KBM-7 (cell line): ENCODE data around the gene RAB14.

Source experiments
- DNase-seq: peaks from one replicate; pipeline ENCODE4 v3.0.0-alpha.2; 2015
- in situ Hi-C: fragments of 300-500 bp; cut with MboI; formaldehyde crosslinking; loops from 2 replicates; pipeline ENCODE4 v1.14.3; 2020; ENCODE audit warnings: low sequenced_read_pairs, low pct_unique_long_range_greater_than_20kb, mixed read lengths

RAB14 gene

DNA sequence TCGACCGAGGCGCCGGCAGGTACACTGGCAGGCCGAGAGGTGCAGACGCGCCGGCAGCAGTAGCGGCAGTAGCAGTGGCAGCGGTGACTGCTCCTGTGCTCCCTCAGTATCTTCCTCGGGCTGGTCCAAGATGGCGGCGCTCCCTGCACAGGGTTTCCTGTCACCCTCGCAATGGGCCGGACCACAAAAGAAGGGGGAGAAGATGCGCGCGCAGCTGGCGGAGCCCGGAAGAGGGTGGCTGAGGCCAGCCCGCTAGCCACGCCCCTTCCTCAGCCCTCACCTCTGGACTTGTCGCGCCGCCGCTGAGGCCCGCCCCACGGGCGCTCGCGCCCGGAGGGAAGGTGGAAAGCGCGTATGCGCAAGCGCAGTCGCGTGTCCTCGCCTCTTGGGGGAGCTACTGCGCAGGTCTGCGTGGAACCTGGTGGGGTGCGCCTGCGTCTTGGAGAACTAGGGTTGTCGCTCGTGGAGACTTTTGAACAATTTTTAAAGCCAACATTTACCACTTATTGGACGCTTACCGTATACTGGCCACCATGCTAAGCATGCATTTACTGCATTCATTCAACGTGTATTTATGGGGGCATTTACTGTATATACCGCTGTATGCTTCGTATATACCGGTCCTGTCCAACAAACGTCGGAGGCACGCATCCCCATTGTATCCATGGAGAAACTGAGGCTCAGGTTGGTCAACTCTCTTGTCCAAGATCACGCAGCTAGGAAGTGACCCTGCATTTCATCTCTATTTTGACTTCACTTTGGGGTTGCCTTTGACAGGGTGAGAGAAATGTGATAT lies at the start of gene RAB14:
RAB14 (minus strand) TSS at position 132 of the 796 bp plus-strand sequence. CDS start 8,457 bp downstream, outside the sequence.
- in situ Hi-C loops, result no loop called here
- DNase-seq, result peak; percentile 99

DNA sequence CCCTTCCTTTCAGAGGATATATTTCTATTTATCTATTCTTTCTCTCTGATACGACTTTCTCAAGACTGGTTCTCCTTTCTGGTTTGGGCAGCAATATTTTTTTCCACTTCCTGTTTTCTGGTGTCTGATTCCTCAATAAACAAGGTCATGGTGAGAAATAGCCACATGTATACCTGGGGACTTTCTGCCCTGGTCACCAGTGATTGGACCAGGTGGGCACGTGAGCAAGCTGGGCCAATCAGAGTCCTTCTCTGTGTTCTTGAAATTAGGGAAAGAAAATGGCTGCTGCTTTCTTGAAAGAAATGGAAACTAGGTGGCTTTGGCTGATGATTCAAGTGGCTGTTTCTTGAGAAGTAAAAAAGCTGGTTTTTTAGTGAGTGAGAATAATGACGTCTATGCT lies 47.9 kb upstream of the RAB14 start:
- in situ Hi-C loops, result no loop called here
- peak; percentile 57 for DNase-seq

DNA sequence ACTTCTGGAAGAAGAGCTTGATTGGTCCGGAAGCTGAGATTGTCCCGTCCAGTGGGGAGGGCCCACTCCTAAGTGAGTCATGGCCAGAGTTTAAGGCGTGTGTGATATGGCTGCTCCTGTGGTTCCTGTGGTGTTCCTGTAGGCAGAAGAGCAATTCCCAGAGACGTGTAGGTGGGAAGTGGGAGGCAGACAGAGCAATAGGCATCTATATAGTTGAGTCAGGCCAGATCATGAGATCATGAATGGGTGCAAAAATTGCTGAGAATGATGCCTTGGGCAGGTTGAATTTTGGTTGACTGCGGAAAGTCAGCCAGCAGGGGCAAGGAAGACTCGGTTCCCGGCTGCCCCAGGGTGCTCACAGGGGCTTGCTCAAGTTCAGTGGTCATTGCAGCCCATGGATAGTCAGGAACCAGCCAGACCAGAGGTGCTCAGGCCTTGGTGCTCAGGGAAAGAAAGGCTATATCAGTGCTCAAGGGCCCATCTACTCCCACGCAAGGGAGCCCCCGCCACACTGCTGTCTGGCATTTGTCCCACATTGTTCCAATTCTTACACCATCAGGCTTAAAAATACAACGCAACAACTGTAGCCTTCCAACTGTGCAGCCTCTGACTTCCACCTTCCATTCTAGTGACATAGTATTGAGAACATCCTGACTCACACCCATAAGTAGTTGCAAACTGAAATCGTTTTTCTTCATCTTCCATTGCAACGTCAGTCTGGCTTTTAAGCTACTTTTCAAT lies 45.3 kb upstream of the RAB14 start:
- peak; percentile 36 for DNase-seq

DNA sequence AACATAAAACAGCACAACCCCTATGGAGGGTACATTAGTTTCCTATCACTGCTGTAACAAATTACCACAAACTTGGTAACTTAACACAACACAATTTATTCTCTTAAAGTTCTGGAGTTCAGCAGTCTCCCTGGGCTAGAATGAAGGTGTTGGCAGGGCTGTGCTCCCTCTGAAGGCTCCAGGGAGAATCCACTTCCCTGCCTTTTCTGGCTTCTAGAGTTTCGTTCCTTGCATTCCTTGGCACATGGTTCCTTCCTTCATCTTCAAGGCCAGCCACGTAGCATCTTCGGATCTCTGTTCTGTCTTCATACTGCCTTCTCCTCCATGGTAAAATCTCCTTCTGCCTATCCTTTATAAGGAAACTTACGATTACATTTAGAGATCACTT lies 41.3 kb upstream of the RAB14 start:
- DNase-seq, result no peak
- in situ Hi-C loops, result no loop called here

More for the DNA sequence above, 45.3 kb upstream of the RAB14 start:
- in situ Hi-C loops, result no loop called here

DNA sequence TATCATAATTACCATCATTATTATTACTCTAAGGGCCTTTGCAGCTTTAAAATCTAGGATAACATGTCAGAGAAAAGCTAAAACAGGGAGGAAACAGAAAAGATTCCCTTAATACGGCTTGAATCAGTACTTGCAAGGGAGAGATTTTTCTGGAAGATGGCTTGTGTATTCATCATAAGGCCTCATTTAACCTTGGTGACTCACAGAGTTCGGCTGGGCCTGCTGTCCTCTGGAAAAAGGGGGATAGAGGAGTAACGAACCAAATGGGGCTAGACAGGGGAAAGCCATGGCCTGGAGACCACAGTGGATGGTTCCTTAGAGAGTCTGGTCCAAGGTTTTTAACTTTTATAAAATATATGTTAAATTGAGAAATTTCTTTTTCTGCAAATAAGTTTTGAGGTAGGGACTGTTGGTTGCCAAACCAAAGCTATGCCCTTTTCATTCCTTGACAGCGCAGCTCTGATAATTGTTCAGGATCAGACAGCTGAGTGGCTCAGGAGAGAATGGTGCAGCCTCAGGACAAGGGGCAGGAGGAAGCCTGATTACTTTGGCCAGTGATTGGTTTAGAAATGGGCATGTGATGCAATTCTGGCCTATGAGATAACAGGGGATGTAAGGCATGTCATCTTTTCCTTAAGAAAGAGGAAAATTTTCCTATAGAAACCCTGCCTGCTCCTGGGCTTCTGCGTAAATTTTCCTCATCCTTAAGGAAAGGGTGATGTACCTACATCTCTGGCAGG lies 40.7 kb upstream of the RAB14 start:
- in situ Hi-C loops, result no loop called here
- no peak for DNase-seq

DNA sequence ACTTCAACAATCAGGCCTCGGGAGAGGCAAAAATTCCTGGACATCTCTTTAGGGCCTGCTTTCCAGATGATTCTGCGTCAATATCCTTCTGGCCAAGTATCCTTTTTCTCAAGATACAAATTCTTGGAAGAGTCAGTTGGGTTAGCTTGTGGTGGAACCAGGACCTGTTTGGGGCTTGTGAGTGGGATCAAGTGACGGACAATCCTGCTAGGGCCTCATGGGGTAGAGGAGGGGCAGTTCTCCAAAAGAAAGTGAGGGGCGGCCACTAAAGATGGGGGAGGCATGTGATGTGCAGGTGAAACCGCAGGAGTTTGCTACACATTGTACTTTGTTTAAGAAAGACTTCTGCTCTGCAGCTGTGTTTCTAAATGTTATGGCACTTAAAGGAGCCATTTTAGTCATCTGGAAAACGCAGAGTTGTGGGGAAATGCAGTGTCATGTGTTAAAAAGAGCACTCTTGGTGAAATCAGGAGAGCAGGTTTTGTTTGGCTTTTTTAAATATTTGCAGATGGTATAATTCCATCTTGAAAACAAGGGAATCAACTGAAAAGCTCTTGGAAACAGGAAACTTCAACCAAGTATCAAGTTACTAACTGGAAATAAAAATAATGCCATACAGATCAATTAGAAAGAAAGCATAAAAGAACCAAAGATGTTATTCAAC lies 38.9 kb upstream of the RAB14 start:
- in situ Hi-C loops, result no loop called here
- no peak for DNase-seq

DNA sequence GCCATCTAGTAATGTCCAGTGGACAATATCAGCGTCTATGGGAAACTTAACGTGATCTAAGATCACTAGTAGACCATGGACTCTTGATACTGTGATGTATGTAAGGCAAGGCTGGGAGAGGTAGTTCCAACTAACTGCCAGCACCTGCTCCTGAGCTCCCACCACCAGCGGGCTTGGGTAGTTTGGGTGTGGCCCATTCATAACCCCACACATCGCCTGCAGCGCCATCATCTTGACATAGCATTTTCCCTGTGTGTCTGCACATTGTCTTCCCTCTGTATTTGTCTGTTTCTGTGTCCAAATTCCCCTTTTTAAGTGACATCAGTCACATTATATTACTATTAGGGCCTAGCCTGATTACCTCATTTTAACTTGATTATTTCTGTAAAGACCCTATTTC lies 38.2 kb upstream of the RAB14 start:
- in situ Hi-C loops, result no loop called here
- DNase-seq, result no peak

DNA sequence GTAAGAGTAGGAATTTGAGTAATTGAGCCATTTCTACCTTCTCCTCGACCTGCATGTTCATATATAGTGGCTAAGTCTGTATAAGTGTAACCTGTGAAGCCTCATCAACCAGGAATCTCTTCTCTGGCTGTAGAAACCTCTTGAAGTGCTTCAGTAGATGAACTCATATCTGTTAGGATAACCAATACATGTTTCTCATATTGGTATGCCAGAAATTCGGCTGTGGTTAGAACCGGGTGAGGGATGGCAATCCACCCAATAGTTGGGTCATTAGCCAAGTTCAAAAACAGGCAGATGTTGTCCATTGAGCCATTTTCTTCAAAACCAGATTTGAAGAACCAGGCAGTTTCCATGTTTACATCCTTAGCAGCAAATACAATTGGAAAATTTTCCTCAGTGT lies 37.4 kb upstream of the RAB14 start:
- DNase-seq, result no peak
- in situ Hi-C loops, result no loop called here

DNA sequence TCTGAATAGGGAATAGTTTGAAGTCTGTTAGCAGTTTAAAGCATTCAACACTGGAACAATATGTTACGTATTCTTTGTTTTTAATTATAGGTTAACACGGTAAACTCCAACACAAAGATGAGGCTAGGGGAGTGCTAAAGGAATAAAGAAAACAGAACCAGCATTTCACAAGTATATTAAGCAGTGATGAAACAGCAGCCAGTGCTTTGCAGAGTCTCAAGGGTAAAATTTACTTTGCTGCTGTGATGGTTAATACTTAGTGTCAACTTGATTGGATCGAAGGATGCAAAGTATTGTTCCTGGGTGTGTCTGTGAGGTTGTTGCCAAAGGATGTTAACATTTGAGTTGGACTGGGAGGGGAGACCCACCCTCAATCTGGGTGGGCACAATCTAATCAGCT lies 36.2 kb upstream of the RAB14 start:
- no peak for DNase-seq

DNA sequence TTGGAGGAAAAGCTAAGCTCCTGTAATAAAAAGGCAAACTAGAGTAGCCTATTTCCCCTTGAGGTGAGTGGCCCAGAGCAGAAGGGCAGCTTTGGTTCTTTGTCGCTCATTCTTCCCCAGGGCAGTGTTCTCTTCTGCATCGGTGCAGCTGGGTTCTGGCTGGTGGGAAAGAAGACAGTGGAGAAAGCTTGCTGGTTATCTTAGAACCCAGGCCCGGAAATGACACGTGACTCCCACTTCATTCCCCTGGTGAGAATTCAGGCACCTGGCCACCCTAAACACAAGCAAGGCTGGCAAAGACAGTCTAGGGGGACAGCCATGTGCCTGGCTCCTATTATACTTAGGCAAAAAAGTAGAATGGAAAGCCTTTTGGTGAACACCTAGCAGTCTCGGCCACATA lies 33.8 kb upstream of the RAB14 start:
- no peak for DNase-seq
- in situ Hi-C loops, result no loop called here

More for the DNA sequence above, 36.2 kb upstream of the RAB14 start:
- in situ Hi-C loops, result no loop called here

DNA sequence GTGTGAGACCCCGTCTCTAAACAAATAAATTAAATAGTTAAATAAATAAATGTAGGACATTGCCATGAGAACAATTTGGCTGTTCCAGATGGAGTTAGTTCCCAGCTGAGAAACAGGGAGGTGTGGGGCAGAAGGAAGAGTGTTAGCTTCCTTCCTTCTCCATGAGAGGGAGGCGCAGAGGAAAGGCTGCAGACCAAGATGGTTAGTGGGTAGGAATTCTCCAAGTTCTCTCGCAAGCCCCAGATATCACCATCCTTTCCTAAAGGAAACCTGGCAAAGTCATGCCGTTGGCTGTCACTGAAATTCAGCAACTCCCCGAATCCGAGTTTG lies 33.1 kb upstream of the RAB14 start:
- in situ Hi-C loops, result no loop called here
- DNase-seq, result no peak

DNA sequence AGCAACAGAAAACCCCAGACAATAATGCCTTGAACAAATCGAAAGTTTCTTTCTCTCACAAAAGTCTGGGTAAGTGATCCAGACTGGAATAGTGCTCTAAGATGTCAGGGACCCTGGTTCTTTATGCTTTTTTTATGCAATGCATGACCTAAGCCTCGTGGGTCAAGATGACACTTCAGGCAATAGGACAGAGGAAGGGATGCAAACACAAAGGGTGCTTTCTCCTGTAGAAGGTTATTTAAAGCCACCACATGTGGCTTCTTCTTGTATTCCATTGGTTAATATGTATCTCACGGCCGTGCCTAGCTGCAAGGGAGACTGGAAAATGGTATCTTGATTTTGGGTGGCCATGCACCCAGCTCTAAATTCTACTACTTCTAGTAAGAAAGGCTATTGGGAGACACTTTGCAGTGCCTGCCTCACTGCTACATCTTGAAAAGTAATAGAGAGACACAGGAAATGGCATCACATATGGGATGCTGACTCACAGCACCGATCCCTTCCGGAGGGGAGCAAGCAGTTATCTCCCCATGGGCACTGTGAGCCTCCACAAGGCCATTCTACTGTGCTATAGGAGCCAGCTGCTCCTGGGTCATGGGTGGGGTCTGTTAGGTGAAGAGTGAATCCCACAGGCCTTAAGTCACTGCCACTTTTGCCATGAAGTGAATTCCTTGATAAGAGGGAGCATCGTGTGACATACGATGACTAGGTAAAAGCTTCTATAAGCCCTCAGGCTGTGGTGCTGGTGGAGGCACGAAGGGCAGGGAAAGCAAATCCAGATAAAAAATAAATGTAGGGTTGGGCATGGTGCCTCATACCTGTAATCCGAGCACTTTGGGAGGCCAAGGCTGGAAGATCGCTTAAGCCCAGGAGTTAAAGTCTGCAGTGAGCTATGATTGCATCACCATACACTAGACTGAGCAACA lies 32.5 kb upstream of the RAB14 start:
- DNase-seq, result peak; percentile 51
- in situ Hi-C loops, result no loop called here

DNA sequence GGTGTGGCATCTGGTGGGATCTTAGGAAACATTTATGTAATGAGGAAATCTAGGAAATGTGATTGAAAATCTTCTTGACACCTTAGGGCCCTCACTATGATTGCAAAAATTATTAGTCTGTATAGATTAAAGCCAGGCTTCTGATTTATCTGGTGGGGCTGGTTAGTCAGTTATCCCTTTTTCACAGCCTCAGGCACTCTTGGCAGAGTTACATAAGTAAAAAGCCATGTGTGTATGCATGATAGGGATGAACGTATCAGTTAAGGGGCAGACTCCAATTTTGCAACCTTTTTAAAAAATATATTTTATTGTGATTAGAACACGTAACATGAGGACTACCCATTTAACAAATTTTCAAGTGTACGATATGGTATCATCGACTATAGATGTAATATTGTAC lies 30.6 kb upstream of the RAB14 start:
- DNase-seq, result no peak
- in situ Hi-C loops, result no loop called here

DNA sequence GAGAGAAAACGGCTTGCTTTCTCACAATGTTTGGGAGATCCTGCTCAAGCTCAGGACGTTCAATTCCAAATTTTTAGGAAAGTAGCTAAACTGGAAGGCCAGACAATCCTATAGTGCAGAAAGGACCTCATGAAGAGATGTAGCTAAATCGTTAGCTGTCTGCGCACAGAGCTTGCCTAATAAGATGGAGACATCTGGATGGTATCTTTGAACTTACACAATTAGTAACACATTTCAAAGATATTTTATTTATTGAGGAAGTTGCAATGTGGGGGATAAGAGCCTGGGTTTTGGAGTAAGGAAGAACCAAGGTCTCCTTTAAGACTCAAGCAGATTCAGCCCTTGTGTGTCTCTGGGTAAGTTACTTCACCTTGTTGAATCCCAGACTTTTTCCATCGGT lies 28.6 kb upstream of the RAB14 start:
- DNase-seq, result no peak
- in situ Hi-C loops, result no loop called here

DNA sequence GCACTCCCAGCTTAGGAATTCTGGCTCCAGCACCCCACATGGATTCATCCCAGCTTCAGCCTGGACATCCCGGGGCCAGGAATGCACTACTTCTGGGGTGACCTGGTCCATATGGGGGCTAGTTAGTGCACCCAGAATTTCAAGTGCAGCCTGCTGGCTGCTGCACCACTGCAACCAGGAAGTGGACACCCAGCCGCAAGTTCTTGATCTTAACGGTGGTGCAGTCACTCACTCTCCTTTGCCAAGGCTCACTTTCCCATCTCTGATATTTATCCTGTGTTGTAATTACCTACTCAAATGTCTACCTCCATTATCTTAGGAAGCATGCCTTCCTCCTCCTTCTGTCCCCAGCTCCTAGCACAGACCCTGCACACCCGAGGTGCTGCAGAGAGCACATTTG lies 26.2 kb upstream of the RAB14 start:
- in situ Hi-C loops, result no loop called here
- DNase-seq, result no peak

DNA sequence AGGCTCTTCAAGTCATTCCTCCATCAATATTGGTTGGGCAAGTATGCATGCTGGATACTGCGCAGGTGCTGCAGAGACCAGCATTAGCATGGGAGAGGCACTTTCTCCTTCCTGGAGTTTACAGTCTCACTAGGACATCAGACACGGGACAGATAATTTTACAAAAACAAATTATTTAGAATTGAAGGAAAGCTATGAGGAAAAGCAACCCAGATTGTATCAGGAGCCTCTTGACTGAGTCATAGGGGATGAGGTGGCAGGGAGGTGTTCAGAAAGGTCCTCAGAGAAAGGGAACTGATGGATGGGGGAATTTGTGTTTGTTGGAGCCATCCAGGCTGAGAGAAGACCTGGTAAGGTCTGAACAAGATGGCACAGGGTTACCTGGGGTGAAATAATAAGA lies 24.5 kb upstream of the RAB14 start:
- in situ Hi-C loops, result no loop called here
- DNase-seq, result no peak

DNA sequence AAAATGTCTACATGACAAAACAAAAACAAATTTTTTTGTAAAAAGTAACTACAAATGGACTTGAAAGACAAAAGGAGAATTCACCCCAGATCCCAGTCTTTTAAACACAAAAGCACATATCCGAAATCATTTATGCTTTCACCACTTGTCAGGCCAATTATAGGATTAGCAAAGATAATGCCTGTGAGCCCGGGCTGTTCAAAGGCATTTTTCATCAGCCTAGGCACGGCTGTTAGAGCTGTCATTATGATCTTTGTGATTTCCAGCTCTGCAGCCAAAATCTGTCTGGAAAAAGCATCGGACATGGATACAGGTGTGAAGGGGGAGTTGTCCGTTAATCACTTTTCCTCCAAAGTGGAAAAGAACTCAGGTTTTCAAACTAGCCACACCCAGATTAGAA lies 23.6 kb upstream of the RAB14 start:
- DNase-seq, result no peak
- in situ Hi-C loops, result no loop called here

DNA sequence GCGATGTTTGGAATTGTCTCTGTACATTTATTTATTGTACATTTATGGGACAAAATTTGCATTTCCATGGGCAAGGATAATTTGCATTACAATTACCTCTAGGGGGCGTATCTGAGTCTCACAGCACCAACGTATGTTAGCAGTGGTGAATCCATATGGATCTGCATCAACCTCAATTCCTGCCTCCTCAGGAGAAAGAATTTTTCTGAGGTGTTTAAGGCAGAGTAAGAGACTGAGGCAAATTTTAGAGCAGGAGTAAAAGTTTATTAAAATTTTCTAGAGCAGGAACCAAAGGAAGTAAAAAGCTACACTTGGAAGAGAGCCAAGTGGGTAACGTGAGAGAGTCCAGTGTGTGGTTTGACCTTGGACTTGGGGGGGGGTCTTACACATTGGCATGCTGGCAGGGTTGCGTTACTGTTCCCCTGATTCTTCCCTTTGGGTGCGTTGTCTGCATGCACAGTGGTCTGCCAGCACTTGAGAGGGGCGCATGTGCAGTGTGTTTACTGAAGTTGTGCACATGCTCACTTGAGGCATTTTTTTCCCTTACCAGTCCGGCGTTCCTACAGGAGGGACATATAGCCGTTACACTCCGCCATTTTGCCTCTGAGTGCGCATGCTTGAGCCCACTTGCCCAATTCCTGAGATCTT lies 21.0 kb upstream of the RAB14 start:
- peak; percentile 70 for DNase-seq
- in situ Hi-C loops, result no loop called here
